CD4-positive, CD25-positive, alpha-beta regulatory T cell (primary cell): ENCODE measurements around the gene PDGFC. TPM values are rescaled to one million over a fixed set of nuclear protein-coding genes. Genes with fewer than 3 reads are reported as not detected.
A peak's percentile ranks its signal among the peaks of the same experiment; 100 is the strongest.
"Not testable (repeated sequence)": the region's sequence is repeated elsewhere in the genome, so short reads cannot be mapped to it uniquely, and the experiment has no call there.

Experiments
- ATAC-seq, 2 donors: fragments of 150-1000 bp; cut with Tn5 transposase; one replicate each; pipeline ENCODE4 v1.10.0; 2021; ENCODE audit warnings: low read depth in 2 of 2, moderate number of reproducible peaks in 2 of 2, moderate library complexity in 1 of 2
- DNase-seq, 3 donors: peaks; one replicate each; pipeline versions ENCODE4 v3.0.0 to v3.0.0-alpha.2; 2012 to 2022; ENCODE audit warnings: mixed read lengths in 1 of 3
- H3K27ac ChIP-seq: one replicate; pipeline ENCODE4 v1.7.0; 2013; ENCODE audit warnings: mild to moderate bottlenecking, low read length; ENCODE audit not compliant: insufficient read depth, poor library complexity, severe bottlenecking
- H3K27me3 ChIP-seq: one replicate; pipeline ENCODE4 v1.7.0; 2013; ENCODE audit warnings: low read length; ENCODE audit not compliant: control insufficient read depth, insufficient read depth
- H3K36me3 ChIP-seq: one replicate; pipeline ENCODE4 v1.7.0; 2013; ENCODE audit warnings: mild to moderate bottlenecking, low read length, moderate library complexity; ENCODE audit not compliant: control insufficient read depth, insufficient read depth
- H3K4me1 ChIP-seq: 2 replicates; pipeline ENCODE4 v1.7.0; 2013; ENCODE audit warnings: mild to moderate bottlenecking, low read length; ENCODE audit not compliant: insufficient read depth, control insufficient read depth, poor library complexity, severe bottlenecking
- H3K4me3 ChIP-seq: one replicate; pipeline ENCODE4 v1.7.0; 2013; ENCODE audit warnings: low read depth, mild to moderate bottlenecking, low read length, moderate library complexity
- H3K9me3 ChIP-seq, 2 experiments: 1 replicate in 1 of 2; 2 replicates in 1 of 2; pipeline ENCODE4 v1.7.0; 2013; ENCODE audit warnings: low read length in 2 of 2, mild to moderate bottlenecking in 1 of 2, moderate library complexity in 1 of 2; ENCODE audit not compliant: control insufficient read depth in 2 of 2
- H3K27ac Mint-ChIP-seq, 3 donors: one replicate each; pipeline ENCODE4 v1.8.0; 2020 to 2022; ENCODE audit warnings: mild to moderate bottlenecking in 3 of 3, mixed read lengths in 3 of 3, moderate library complexity in 2 of 3
- H3K27me3 Mint-ChIP-seq: one replicate; pipeline ENCODE4 v1.8.0; 2022; ENCODE audit warnings: mild to moderate bottlenecking, mixed read lengths
- H3K36me3 Mint-ChIP-seq: one replicate; pipeline ENCODE4 v1.8.0; 2020; ENCODE audit warnings: mixed read lengths
- H3K4me1 Mint-ChIP-seq, 4 donors: one replicate each; pipeline ENCODE4 v1.8.0; 2020 to 2022; ENCODE audit warnings: mixed read lengths in 4 of 4, mild to moderate bottlenecking in 1 of 4
- H3K4me3 Mint-ChIP-seq, 4 donors: one replicate each; pipeline ENCODE4 v1.8.0; 2020 to 2022; ENCODE audit warnings: mild to moderate bottlenecking in 4 of 4, mixed read lengths in 4 of 4, moderate library complexity in 3 of 4
- H3K9me3 Mint-ChIP-seq, 7 donors: one replicate each; pipeline ENCODE4 v1.8.0; 2020 to 2022; ENCODE audit warnings: mixed read lengths in 7 of 7, mild to moderate bottlenecking in 3 of 7, moderate library complexity in 2 of 7
- polyA plus RNA-seq, 4 donors: library from polyadenylated mRNA; unstranded; fragments of 300-500 nt; fragmentation: Illumina TruSeq; gene quantifications; one replicate each; pipeline ENCODE4 v1.2.3, GENCODE V29; 2021
- total RNA-seq: library from RNA; stranded (reverse); gene quantifications from one replicate; pipeline ENCODE4 v1.2.3, GENCODE V29; 2022

The PDGFC gene
- total and polyA plus RNA-seq, 5 donors from 2014 or later, result 0.62 TPM; not detected in 4

- H3K9me3 Mint-ChIP-seq, result peaks cover 0 to 6% (median 3%) of the 10 kb centered on the region in 7 donors
- no peaks in the 10 kb centered on the region for H3K27me3 ChIP-seq
- H3K4me1 Mint-ChIP-seq, result no peaks in the 10 kb centered on the region
- no peak overlapping the region for H3K4me3 ChIP-seq
- no peaks in the 10 kb centered on the region for H3K27me3 Mint-ChIP-seq
- H3K9me3 ChIP-seq, result no peaks in the 10 kb centered on the region
- no peaks in the 10 kb centered on the region for H3K36me3 Mint-ChIP-seq
- no peak overlapping the region for H3K27ac Mint-ChIP-seq
- no peaks in the 10 kb centered on the region for H3K36me3 ChIP-seq
- no peak for DNase-seq
- ATAC-seq, result no peak
- H3K27ac ChIP-seq, result no peak overlapping the region
- H3K4me1 ChIP-seq, result no peaks in the 10 kb centered on the region
- no peak overlapping the region for H3K4me3 Mint-ChIP-seq
Observed at GRCh38 chr4:156939801-156940200, 31.8 kb downstream of the PDGFC start.

GRCh38 chr4:156939139-156939538 is 32.5 kb downstream of the PDGFC start:
- Histone ChIP-seq H3K4me1 (no peaks in the 10 kb centered on the region), H3K4me3 (no peak overlapping the region), H3K36me3 (no peaks in the 10 kb centered on the region), H3K27me3 (no peaks in the 10 kb centered on the region), H3K27ac (no peak overlapping the region), H3K9me3 (no peaks in the 10 kb centered on the region)
- H3K27ac Mint-ChIP-seq, result no peak overlapping the region
- no peaks in the 10 kb centered on the region for H3K27me3 Mint-ChIP-seq
- no peaks in the 10 kb centered on the region for H3K36me3 Mint-ChIP-seq
- H3K4me1 Mint-ChIP-seq, result no peaks in the 10 kb centered on the region
- H3K9me3 Mint-ChIP-seq, result peaks cover 0 to 6% (median 3%) of the 10 kb centered on the region in 7 donors
- no peak overlapping the region for H3K4me3 Mint-ChIP-seq
- ATAC-seq (no peak), DNase-seq (no peak)

GRCh38 chr4:156934259-156934635 is 37.4 kb downstream of the PDGFC start:
- no peak overlapping the region for H3K27ac ChIP-seq
- H3K36me3 Mint-ChIP-seq, result no peaks in the 10 kb centered on the region
- H3K9me3 Mint-ChIP-seq, result peaks cover 0 to 8% (median 3%) of the 10 kb centered on the region in 7 donors
- H3K4me1 ChIP-seq, result no peaks in the 10 kb centered on the region
- DNase-seq (no peak), ATAC-seq (no peak)
- H3K4me3 ChIP-seq, result no peak overlapping the region
- H3K4me3 Mint-ChIP-seq, result no peak overlapping the region
- H3K27me3 ChIP-seq, result no peaks in the 10 kb centered on the region
- H3K4me1 Mint-ChIP-seq, result no peaks in the 10 kb centered on the region
- no peaks in the 10 kb centered on the region for H3K36me3 ChIP-seq
- no peak overlapping the region for H3K27ac Mint-ChIP-seq
- no peaks in the 10 kb centered on the region for H3K9me3 ChIP-seq
- H3K27me3 Mint-ChIP-seq, result no peaks in the 10 kb centered on the region

- Mint-ChIP-seq H3K9me3 (peaks cover 0 to 8% (median 4%) of the 10 kb centered on the region in 7 donors), H3K27ac (peak overlapping the region in 1 of 3 donors; percentile 9), H3K4me3 (no peak overlapping the region), H3K36me3 (no peaks in the 10 kb centered on the region), H3K27me3 (no peaks in the 10 kb centered on the region), H3K4me1 (no peaks in the 10 kb centered on the region)
- no peak for ATAC-seq
- Histone ChIP-seq H3K36me3 (no peaks in the 10 kb centered on the region), H3K4me3 (no peak overlapping the region), H3K4me1 (no peaks in the 10 kb centered on the region), H3K9me3 (no peaks in the 10 kb centered on the region), H3K27ac (no peak overlapping the region), H3K27me3 (no peaks in the 10 kb centered on the region)
- DNase-seq, result no peak
Observed at GRCh38 chr4:156933633-156934258, 37.9 kb downstream of the PDGFC start.

GRCh38 chr4:156932360-156932759 is 39.2 kb downstream of the PDGFC start:
- not testable (repeated sequence) for H3K36me3 ChIP-seq, H3K4me3 Mint-ChIP-seq, H3K27me3 Mint-ChIP-seq, H3K27ac ChIP-seq, H3K4me3 ChIP-seq, ATAC-seq, H3K9me3 ChIP-seq, H3K9me3 Mint-ChIP-seq, DNase-seq, H3K4me1 ChIP-seq, H3K4me1 Mint-ChIP-seq, H3K36me3 Mint-ChIP-seq, H3K27ac Mint-ChIP-seq, H3K27me3 ChIP-seq

GRCh38 chr4:156931267-156931666 is 40.3 kb downstream of the PDGFC start:
- Mint-ChIP-seq H3K4me1 (no peaks in the 10 kb centered on the region), H3K36me3 (no peaks in the 10 kb centered on the region), H3K27ac (no peak overlapping the region), H3K4me3 (no peak overlapping the region), H3K9me3 (peaks cover 0 to 9% (median 7%) of the 10 kb centered on the region in 7 donors), H3K27me3 (no peaks in the 10 kb centered on the region)
- no peak overlapping the region for H3K27ac ChIP-seq
- DNase-seq (no peak), ATAC-seq (no peak)
- H3K27me3 ChIP-seq, result no peaks in the 10 kb centered on the region
- no peaks in the 10 kb centered on the region for H3K36me3 ChIP-seq
- no peaks in the 10 kb centered on the region for H3K4me1 ChIP-seq
- no peak overlapping the region for H3K4me3 ChIP-seq
- H3K9me3 ChIP-seq, result no peaks in the 10 kb centered on the region

GRCh38 chr4:156929386-156930105 is 42.1 kb downstream of the PDGFC start:
- no peaks in the 10 kb centered on the region for H3K27me3 Mint-ChIP-seq
- no peak overlapping the region for H3K27ac Mint-ChIP-seq
- no peaks in the 10 kb centered on the region for H3K36me3 Mint-ChIP-seq
- no peaks in the 10 kb centered on the region for H3K4me1 Mint-ChIP-seq
- H3K4me1 ChIP-seq, result no peaks in the 10 kb centered on the region
- H3K9me3 ChIP-seq, result no peaks in the 10 kb centered on the region
- no peaks in the 10 kb centered on the region for H3K36me3 ChIP-seq
- H3K27me3 ChIP-seq, result no peaks in the 10 kb centered on the region
- ATAC-seq (no peak), DNase-seq (no peak)
- peaks cover 3 to 16% (median 10%) of the 10 kb centered on the region in 7 donors for H3K9me3 Mint-ChIP-seq
- H3K4me3 Mint-ChIP-seq, result no peak overlapping the region
- no peak overlapping the region for H3K27ac ChIP-seq
- no peak overlapping the region for H3K4me3 ChIP-seq
